HCT116 (cell line): ENCODE data around the gene RPL13. TPM values are rescaled to one million over a fixed set of nuclear protein-coding genes. Genes with fewer than 3 reads are reported as not detected.
A peak's percentile ranks its signal among the peaks of the same experiment; 100 is the strongest.

Experiments used
- ATAC-seq: fragments of 200-7000 bp; cut with Tn5 transposase; 2 replicates; pipeline ENCODE4 v1.9.1; 2020; ENCODE audit warnings: mild to moderate bottlenecking, moderate library complexity
- BruUV-seq: library from RNA; stranded (reverse); fragments of 400-500 nt; replicated peaks from 2 replicates; lab custom pipeline; 2021; lab: Mats Ljungman, UMichigan
- CTCF ChIA-PET: fragments of 300-600 bp; sonication (Branson Sonifier 250); formaldehyde crosslinking; loops from one replicate; lab custom pipeline; 2021; ENCODE audit warnings: antibody characterized with exemption; lab: Charles Lee
- POLR2A ChIA-PET: fragments of 300-600, 350-600 bp; sonication (Branson Sonifier 250); formaldehyde crosslinking; loops from one replicate; lab custom pipeline; 2021; ENCODE audit warnings: antibody characterized with exemption; lab: Charles Lee
- RAD21 ChIA-PET, 2 experiments: fragments of 300-600 bp; sonication (Branson Sonifier 250); formaldehyde crosslinking; loops; one replicate each; lab custom pipeline; 2023; ENCODE audit warnings: low total read pairs in 2 of 2; ENCODE audit not compliant: uncharacterized antibody in 2 of 2, unreplicated experiment in 2 of 2, low non-redundant PET in 1 of 2; lab: Charles Lee
- DNase-seq: peaks from one replicate; pipeline ENCODE4 v3.0.0-alpha.2; 2010; ENCODE audit warnings: low read depth, low spot score
- H2AFZ ChIP-seq: fragments of 200-600 bp; shearing (Covaris generic), sonication (generic); 2 replicates; pipeline ENCODE4 v1.6.1; 2017; ENCODE audit warnings: low read depth, mixed run types, mixed read lengths, antibody characterized with exemption, low read length; ENCODE audit not compliant: poor library complexity, severe bottlenecking
- H3K27ac ChIP-seq: 2 replicates; pipeline ENCODE4 v1.5.1; 2012; ENCODE audit warnings: low read depth, low read length
- H3K27me3 ChIP-seq: fragments of 200-600 bp; sonication (generic); 2 replicates; pipeline ENCODE4 v1.6.1; 2016; ENCODE audit warnings: mixed run types, low read length, mixed read lengths; ENCODE audit not compliant: insufficient read depth
- H3K36me3 ChIP-seq, 2 experiments: fragments of 200-500 bp in 1 of 2; fragments of 200-600 bp in 1 of 2; sonication (Bioruptor generic) in 1 of 2; sonication (generic) in 1 of 2; 2 replicates each; pipeline versions ENCODE4 v1.5.1 to v1.6.1; 2014 to 2016; ENCODE audit warnings: low read length in 2 of 2, inconsistent platforms in 1 of 2, mixed read lengths in 1 of 2, mixed run types in 1 of 2; ENCODE audit not compliant: insufficient read depth in 2 of 2, control insufficient read depth in 1 of 2
- H3K4me1 ChIP-seq, 2 experiments: fragments of 200-600 bp in 1 of 2; sonication (generic) in 1 of 2; 2 replicates each; pipeline versions ENCODE4 v1.5.1 to v1.6.1; 2012 to 2017; ENCODE audit warnings: low read length in 2 of 2, inconsistent platforms in 1 of 2, mild to moderate bottlenecking in 1 of 2, mixed read lengths in 1 of 2, mixed run types in 1 of 2, moderate library complexity in 1 of 2; ENCODE audit not compliant: insufficient read depth in 2 of 2, control insufficient read depth in 1 of 2
- H3K4me2 ChIP-seq: fragments of 200-600 bp; sonication (generic); 2 replicates; pipeline ENCODE4 v1.6.1; 2017; ENCODE audit warnings: mixed run types, low read length, mixed read lengths
- H3K4me3 ChIP-seq, 2 experiments: fragments of 200-600 bp in 1 of 2; sonication (generic) in 1 of 2; replicated peaks in 1 of 2; 2 replicates each; pipeline ENCODE4 v1.5.1; 2011 to 2016; ENCODE audit warnings: low read length in 2 of 2, control low read depth in 1 of 2, low read depth in 1 of 2, mild to moderate bottlenecking in 1 of 2, mixed read lengths in 1 of 2, mixed run types in 1 of 2
- H3K79me2 ChIP-seq: fragments of 200-600 bp; sonication (generic); 2 replicates; pipeline ENCODE4 v1.6.1; 2017; ENCODE audit warnings: mild to moderate bottlenecking, mixed run types, low read length, moderate library complexity, mixed read lengths; ENCODE audit not compliant: insufficient read depth
- H3K9ac ChIP-seq: fragments of 200-600 bp; sonication (generic); 2 replicates; pipeline ENCODE4 v1.6.1; 2016; ENCODE audit warnings: low read length, mixed read lengths
- H3K9me2 ChIP-seq: fragments of 200-600 bp; sonication (generic), shearing (Covaris generic); 2 replicates; pipeline ENCODE4 v1.6.1; 2017; ENCODE audit warnings: mixed run types, mild to moderate bottlenecking, moderate library complexity; ENCODE audit not compliant: insufficient read depth
- H3K9me3 ChIP-seq, 2 experiments: fragments of 200-500 bp in 1 of 2; fragments of 200-600 bp in 1 of 2; sonication (Bioruptor generic) in 1 of 2; sonication (generic) in 1 of 2; 2 replicates each; pipeline ENCODE4 v1.6.1; 2014 to 2017; ENCODE audit warnings: low read length in 2 of 2, mixed read lengths in 2 of 2, inconsistent platforms in 1 of 2, low read depth in 1 of 2, mild to moderate bottlenecking in 1 of 2, mixed run types in 1 of 2, moderate library complexity in 1 of 2; ENCODE audit not compliant: control insufficient read depth in 1 of 2, insufficient read depth in 1 of 2
- H4K20me1 ChIP-seq: fragments of 200-600 bp; sonication (generic), shearing (Covaris generic); 2 replicates; pipeline ENCODE4 v1.6.1; 2017; ENCODE audit warnings: mixed run types, mild to moderate bottlenecking, moderate library complexity; ENCODE audit not compliant: insufficient read depth
- ATF3 ChIP-seq: IDR thresholded peaks from 2 replicates; pipeline ENCODE4 v1.6.1; 2012
- CBX3 ChIP-seq: IDR thresholded peaks from 2 replicates; pipeline ENCODE4 v1.6.1; 2012; ENCODE audit warnings: low read depth
- CEBPB ChIP-seq: IDR thresholded peaks from 2 replicates; pipeline ENCODE4 v1.6.1; 2012; ENCODE audit warnings: low read depth
- EGR1 ChIP-seq: IDR thresholded peaks from 2 replicates; pipeline ENCODE4 v1.6.1; 2012; ENCODE audit warnings: low read depth
- ELF1 ChIP-seq: IDR thresholded peaks from 2 replicates; pipeline ENCODE4 v1.6.1; 2012; ENCODE audit warnings: low read depth, borderline replicate concordance
- EZH2 ChIP-seq: fragments of 200-600 bp; sonication (generic); IDR thresholded peaks from 2 replicates; pipeline ENCODE4 v1.6.1; 2017; ENCODE audit warnings: antibody characterized with exemption, mixed run types
- EZH2phosphoT487 ChIP-seq: fragments of 200-600 bp; IDR thresholded peaks from 2 replicates; pipeline ENCODE4 v1.6.1; 2018; ENCODE audit warnings: antibody characterized with exemption, borderline replicate concordance
- JUND ChIP-seq: IDR thresholded peaks from 2 replicates; pipeline ENCODE4 v1.6.1; 2012
- MAX ChIP-seq: IDR thresholded peaks from 2 replicates; pipeline ENCODE4 v1.6.1; 2012
- RAD21 ChIP-seq: IDR thresholded peaks from 2 replicates; pipeline ENCODE4 v1.6.1; 2012; ENCODE audit warnings: low read depth, mild to moderate bottlenecking
- REST ChIP-seq: IDR thresholded peaks from 2 replicates; pipeline ENCODE4 v1.6.1; 2012; ENCODE audit warnings: low read depth
- SIN3A ChIP-seq: IDR thresholded peaks from 2 replicates; pipeline ENCODE4 v1.6.1; 2012; ENCODE audit warnings: low read depth
- SP1 ChIP-seq: IDR thresholded peaks from 2 replicates; pipeline ENCODE4 v1.6.1; 2012; ENCODE audit warnings: low read depth
- SRF ChIP-seq: IDR thresholded peaks from 2 replicates; pipeline ENCODE4 v1.6.1; 2012; ENCODE audit warnings: low read depth
- TCF7L2 ChIP-seq: IDR thresholded peaks from 2 replicates; pipeline ENCODE4 v1.7.0; 2011; ENCODE audit warnings: borderline replicate concordance, inconsistent platforms; ENCODE audit not compliant: insufficient read depth, insufficient read length; ENCODE audit errors: extremely low read depth
- ZFX ChIP-seq: fragments of 450-650 bp; IDR thresholded peaks from 2 replicates; pipeline ENCODE4 v1.6.1; 2017
- intact Hi-C: fragments of 100-400 bp; cut with micrococcal nuclease; formaldehyde crosslinking; loops from 2 replicates; pipeline ENCODE4 v1.10.0; 2022
- total RNA-seq: library from RNA; stranded (reverse); gene quantifications from one replicate; pipeline ENCODE4 v1.2.1, GENCODE V29; 2021; ENCODE audit not compliant: unreplicated experiment

RPL13 gene
- total RNA-seq, 1 experiment from 2014 or later, result 4,404 TPM

GRCh38 chr16:89550421-89551007 lies 10.0 kb upstream of the RPL13 start:
- ChIA-PET RAD21 (no interaction called here), CTCF (no interaction called here), POLR2A (no interaction called here)
- no TSS peak for BruUV-seq
- Histone ChIP-seq H3K9me3 (no peaks in the 10 kb centered on the region), H3K9ac (no peak overlapping the region), H3K4me3 (no peak overlapping the region), H3K4me1 (no peaks in the 10 kb centered on the region), H3K27me3 (no peaks in the 10 kb centered on the region), H3K79me2 (no peaks in the 10 kb centered on the region), H3K36me3 (peaks cover 23 to 46% of the 10 kb centered on the region in 2 experiments; a peak in 3 of 4 replicates), H3K27ac (no peak overlapping the region), H2AFZ (no peak overlapping the region), H3K9me2 (no peaks in the 10 kb centered on the region), H3K4me2 (no peak overlapping the region), H4K20me1 (no peaks in the 10 kb centered on the region)
- ATAC-seq (peak; percentile 29; the same call in 1 of the 2 replicates), DNase-seq (no peak)
- intact Hi-C loops, result no loop called here
- no peak for TF ChIP-seq REST
- no peak for TF ChIP-seq TCF7L2
- TF ChIP-seq MAX, result no peak
- TF ChIP-seq EZH2, result no peak
- TF ChIP-seq SIN3A, result no peak
- TF ChIP-seq CBX3, result no peak
- TF ChIP-seq ELF1, result no peak
- no peak for TF ChIP-seq ZFX
- TF ChIP-seq ATF3, result no peak
- no peak for TF ChIP-seq JUND
- TF ChIP-seq CEBPB, result no peak
- no peak for TF ChIP-seq RAD21
- TF ChIP-seq SP1, result no peak
- TF ChIP-seq EZH2phosphoT487, result no peak
- no peak for TF ChIP-seq SRF
- no peak for TF ChIP-seq EGR1
